HEK293T (cell line): ENCODE measurements around the gene NPFFR2.

Source experiments
- BHLHE40 ChIP-seq: fragments of 450-650 bp; IDR thresholded peaks from 2 replicates; pipeline ENCODE4 v1.6.1; 2016; ENCODE audit warnings: mild to moderate bottlenecking, moderate library complexity, borderline replicate concordance
- CTBP1 ChIP-seq: fragments of 450-650 bp; IDR thresholded peaks from 2 replicates; pipeline ENCODE4 v1.6.1; 2016; ENCODE audit warnings: borderline replicate concordance
- ELF4 ChIP-seq: fragments of 450-650 bp; IDR thresholded peaks from 2 replicates; pipeline ENCODE4 v1.6.1; 2017; ENCODE audit warnings: antibody characterized with exemption
- FOXK2 ChIP-seq: fragments of 450-650 bp; IDR thresholded peaks from 2 replicates; pipeline ENCODE4 v1.6.1; 2016; ENCODE audit warnings: mild to moderate bottlenecking
- FOXM1 ChIP-seq: fragments of 450-650 bp; IDR thresholded peaks from 2 replicates; pipeline ENCODE4 v1.6.1; 2017; ENCODE audit warnings: mild to moderate bottlenecking, borderline replicate concordance
- HDGF ChIP-seq: fragments of 450-650 bp; IDR thresholded peaks from 2 replicates; pipeline ENCODE4 v1.6.1; 2017; ENCODE audit warnings: antibody characterized with exemption, borderline replicate concordance
- PKNOX1 ChIP-seq: fragments of 450-650 bp; IDR thresholded peaks from 2 replicates; pipeline ENCODE4 v1.6.1; 2016

GRCh38 chr4:72110886-72111285 lies 79.1 kb downstream of the NPFFR2 start:
- TF ChIP-seq HDGF: no peak
- no peak for TF ChIP-seq BHLHE40
- TF ChIP-seq CTBP1: no peak
- no peak for TF ChIP-seq FOXK2
- no peak for TF ChIP-seq ELF4
- no peak for TF ChIP-seq FOXM1
- TF ChIP-seq PKNOX1: no peak
